Fibroblast of mammary gland (primary cell): ENCODE measurements around the gene NCCRP1.

Experiments used
- DNase-seq: peaks from one replicate; pipeline ENCODE4 v3.0.0-alpha.2; 2010; ENCODE audit warnings: low read depth
- H3K4me3 ChIP-seq: 2 replicates; pipeline ENCODE4 v1.5.1; 2011; ENCODE audit warnings: low read depth, mild to moderate bottlenecking, low read length, moderate library complexity; ENCODE audit not compliant: control insufficient read depth
- CTCF ChIP-seq: conservative IDR thresholded peaks from 2 replicates; pipeline ENCODE4 v1.5.1; 2011; ENCODE audit warnings: low read depth, low read length, inconsistent platforms; ENCODE audit not compliant: control insufficient read depth, insufficient read depth

Gene NCCRP1

GRCh38 chr19:39197808-39198207 lies 1.0 kb downstream of the NCCRP1 start:
- DNase-seq = no peak
- no peak overlapping the region for H3K4me3 ChIP-seq
- TF ChIP-seq CTCF = peak; percentile 2

GRCh38 chr19:39199025-39199424 lies 2.3 kb downstream of the NCCRP1 start:
- peak; percentile 73 for DNase-seq
- no peak for TF ChIP-seq CTCF
- no peak overlapping the region for H3K4me3 ChIP-seq

GRCh38 chr19:39200066-39200802 lies 3.5 kb downstream of the NCCRP1 start:
- TF ChIP-seq CTCF = no peak
- no peak overlapping the region for H3K4me3 ChIP-seq
- DNase-seq = no peak

- no peak for TF ChIP-seq CTCF
- no peak overlapping the region for H3K4me3 ChIP-seq
- no peak for DNase-seq
These were observed 4.0 kb downstream of the NCCRP1 start for GRCh38 chr19:39200803-39201115.

- H3K4me3 ChIP-seq = no peak overlapping the region
- no peak for DNase-seq
- TF ChIP-seq CTCF = no peak
These were observed 6.2 kb downstream of the NCCRP1 start for GRCh38 chr19:39202998-39203355.

GRCh38 chr19:39203372-39204341 lies 6.9 kb downstream of the NCCRP1 start, which contains the start of gene SYCN:
SYCN (minus strand) TSS chr19:39204263; CDS start chr19:39204254, 9 bp downstream.
- TF ChIP-seq CTCF = no peak
- no peak for DNase-seq
- no peak within 1 kb of the TSS for H3K4me3 ChIP-seq
